Measurements from ENCODE around the gene RUNX3.

RUNX3 gene

GRCh38 chr1:24948079-24948827 is 18.2 kb upstream of the RUNX3 start:
- Histone ChIP-seq H3K36me3 (ENCODE audit: insufficient read depth, low read length) (no peaks in the 10 kb centered on the region; the same call in 1 of the 2 replicates), H3K79me2 (ENCODE audit: insufficient read depth, low read length) (peaks cover 91% of the 10 kb centered on the region; the same call in 1 of the 2 replicates), H3K9me3 (ENCODE audit: insufficient read depth, low read depth, low read length) (no peaks in the 10 kb centered on the region), H3K9me2 (replicated peaks; ENCODE audit: low read depth, low read length) (no peaks in the 10 kb centered on the region), H3F3A (ENCODE audit: low read depth) (no peaks in the 10 kb centered on the region), H3K9ac (ENCODE audit: low read depth, low read length, poor library complexity, severe bottlenecking) (no peak overlapping the region), H3K4me1 (ENCODE audit: insufficient read depth, low read length, poor library complexity, severe bottlenecking) (peaks cover 35% of the 10 kb centered on the region), H4K20me1 (ENCODE audit: insufficient read depth, low read length, poor library complexity, severe bottlenecking) (peaks cover 10% of the 10 kb centered on the region), H3K4me2 (ENCODE audit: low read depth, low read length, poor library complexity, severe bottlenecking) (peak overlapping the region; percentile 28), H2AFZ (ENCODE audit: low read length) (no peak overlapping the region), H3K27me3 (ENCODE audit: insufficient read depth, low read length, poor library complexity, severe bottlenecking) (no peaks in the 10 kb centered on the region), H3K4me3 (ENCODE audit: low read length, poor library complexity, severe bottlenecking) (no peak overlapping the region)
- TF ChIP-seq CTCF (conservative IDR thresholded peaks at IDR 0.05; ENCODE audit: low read length) = no peak; the same call in 1 of the 2 replicates
- TF ChIP-seq EZH2phosphoT487 (IDR thresholded peaks at IDR 0.05; ENCODE audit: borderline replicate concordance) = no peak

- Histone ChIP-seq H3F3A (ENCODE audit: low read depth) (no peaks in the 10 kb centered on the region), H3K27me3 (ENCODE audit: insufficient read depth, low read length, poor library complexity, severe bottlenecking) (no peaks in the 10 kb centered on the region), H3K4me3 (ENCODE audit: low read length, poor library complexity, severe bottlenecking) (no peak overlapping the region), H2AFZ (ENCODE audit: low read length) (no peak overlapping the region), H4K20me1 (ENCODE audit: insufficient read depth, low read length, poor library complexity, severe bottlenecking) (peaks cover 10% of the 10 kb centered on the region), H3K4me2 (ENCODE audit: low read depth, low read length, poor library complexity, severe bottlenecking) (peak overlapping the region; percentile 28), H3K79me2 (ENCODE audit: insufficient read depth, low read length) (peaks cover 94% of the 10 kb centered on the region; the same call in 1 of the 2 replicates), H3K4me1 (ENCODE audit: insufficient read depth, low read length, poor library complexity, severe bottlenecking) (peaks cover 28% of the 10 kb centered on the region), H3K9me3 (ENCODE audit: insufficient read depth, low read depth, low read length) (no peaks in the 10 kb centered on the region), H3K9me2 (replicated peaks; ENCODE audit: low read depth, low read length) (no peaks in the 10 kb centered on the region), H3K36me3 (ENCODE audit: insufficient read depth, low read length) (no peaks in the 10 kb centered on the region; the same call in 1 of the 2 replicates), H3K9ac (ENCODE audit: low read depth, low read length, poor library complexity, severe bottlenecking) (no peak overlapping the region)
- TF ChIP-seq EZH2phosphoT487 (IDR thresholded peaks at IDR 0.05; ENCODE audit: borderline replicate concordance) = no peak
- no peak for TF ChIP-seq CTCF (conservative IDR thresholded peaks at IDR 0.05; ENCODE audit: low read length)
Observed at GRCh38 chr1:24946861-24947658, 17.0 kb upstream of the RUNX3 start.

- H3K79me2 ChIP-seq (ENCODE audit: insufficient read depth, low read length) = peaks cover 92% of the 10 kb centered on the region; the same call in 1 of the 2 replicates
Observed at GRCh38 chr1:24945354-24946326, 15.6 kb upstream of the RUNX3 start.

More at GRCh38 chr1:24945354-24946326, 15.6 kb upstream of the RUNX3 start:
- Histone ChIP-seq H3K27me3 (ENCODE audit: insufficient read depth, low read length, poor library complexity, severe bottlenecking) (no peaks in the 10 kb centered on the region), H3K4me3 (ENCODE audit: low read length, poor library complexity, severe bottlenecking) (no peak overlapping the region), H3F3A (ENCODE audit: low read depth) (no peaks in the 10 kb centered on the region), H4K20me1 (ENCODE audit: insufficient read depth, low read length, poor library complexity, severe bottlenecking) (peaks cover 10% of the 10 kb centered on the region), H3K4me2 (ENCODE audit: low read depth, low read length, poor library complexity, severe bottlenecking) (no peak overlapping the region), H3K9me3 (ENCODE audit: insufficient read depth, low read depth, low read length) (no peaks in the 10 kb centered on the region), H3K4me1 (ENCODE audit: insufficient read depth, low read length, poor library complexity, severe bottlenecking) (peaks cover 25% of the 10 kb centered on the region), H2AFZ (ENCODE audit: low read length) (no peak overlapping the region), H3K9me2 (replicated peaks; ENCODE audit: low read depth, low read length) (no peaks in the 10 kb centered on the region), H3K36me3 (ENCODE audit: insufficient read depth, low read length) (no peaks in the 10 kb centered on the region; the same call in 1 of the 2 replicates), H3K9ac (ENCODE audit: low read depth, low read length, poor library complexity, severe bottlenecking) (no peak overlapping the region)
- no peak for TF ChIP-seq EZH2phosphoT487 (IDR thresholded peaks at IDR 0.05; ENCODE audit: borderline replicate concordance)
- no peak for TF ChIP-seq CTCF (conservative IDR thresholded peaks at IDR 0.05; ENCODE audit: low read length)
